NCI-H774 (cell line): ENCODE data around the gene TMA7B.
A peak's percentile ranks its signal among the peaks of the same experiment; 100 is the strongest.
"Not testable (repeated sequence)": the region's sequence is repeated elsewhere in the genome, so short reads cannot be mapped to it uniquely, and the experiment has no call there.

ENCODE experiments used
- DNase-seq: peaks from one replicate; lab custom pipeline; 2025; lab: John Stamatoyannopoulos, UW

TMA7B gene

GRCh38 chr22:39983346-39983745, 23.1 kb downstream of the TMA7B start:
- DNase-seq, result no peak

GRCh38 chr22:39984006-39984405, 23.8 kb downstream of the TMA7B start:
- no peak for DNase-seq

DNA sequence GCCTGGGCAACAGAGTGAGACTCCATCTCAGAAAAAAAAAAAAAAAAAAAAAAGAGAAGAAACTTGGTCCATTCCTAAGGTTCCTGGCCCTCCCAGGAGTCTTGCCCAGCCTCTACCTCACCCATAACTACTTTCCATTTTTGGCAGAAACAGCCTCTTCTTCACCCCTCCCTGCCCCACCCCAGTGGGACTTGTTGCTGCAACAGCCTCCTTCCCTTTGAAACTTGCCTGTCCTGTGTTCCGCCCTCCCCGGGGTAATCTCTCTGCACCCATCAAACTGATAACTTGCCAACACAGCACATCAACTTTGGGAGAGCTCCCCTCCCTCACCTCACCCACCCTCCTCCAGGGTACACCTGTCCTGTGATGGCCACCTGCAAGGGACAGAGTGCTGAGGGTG, 24.5 kb downstream of the TMA7B start:
- DNase-seq, result no peak

- no peak for DNase-seq
Measured at GRCh38 chr22:39985383-39986035, 25.3 kb downstream of the TMA7B start.

GRCh38 chr22:39988386-39989114, 28.4 kb downstream of the TMA7B start:
- no peak for DNase-seq

- DNase-seq, result no peak
Measured at GRCh38 chr22:39989633-39990032, 29.4 kb downstream of the TMA7B start.

DNA sequence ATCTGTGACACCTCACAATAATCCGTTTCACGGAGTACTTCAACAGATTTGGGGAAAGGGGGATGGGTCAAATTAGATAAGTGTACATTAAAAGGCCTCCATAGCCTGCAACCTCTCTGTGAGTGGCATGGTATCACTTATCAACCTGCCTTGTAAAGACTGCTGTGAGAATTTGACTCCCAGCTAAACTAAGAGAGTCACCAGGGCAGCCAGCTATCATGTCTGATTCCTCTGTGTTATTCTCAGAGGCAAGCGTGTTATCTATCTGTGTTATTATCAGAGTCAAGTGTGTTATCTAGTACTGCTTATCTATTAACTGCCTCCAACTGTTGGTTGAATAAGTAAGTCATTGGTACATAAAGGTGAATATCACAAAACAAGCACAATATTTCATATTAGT, 30.5 kb downstream of the TMA7B start:
- DNase-seq, result no peak

- DNase-seq, result no peak
Measured at GRCh38 chr22:39991159-39991860, 31.1 kb downstream of the TMA7B start.

- DNase-seq, result no peak
Measured at GRCh38 chr22:39992088-39992826, 32.1 kb downstream of the TMA7B start.

GRCh38 chr22:39992894-39993293, 32.7 kb downstream of the TMA7B start:
- DNase-seq, result not testable (repeated sequence)

DNA sequence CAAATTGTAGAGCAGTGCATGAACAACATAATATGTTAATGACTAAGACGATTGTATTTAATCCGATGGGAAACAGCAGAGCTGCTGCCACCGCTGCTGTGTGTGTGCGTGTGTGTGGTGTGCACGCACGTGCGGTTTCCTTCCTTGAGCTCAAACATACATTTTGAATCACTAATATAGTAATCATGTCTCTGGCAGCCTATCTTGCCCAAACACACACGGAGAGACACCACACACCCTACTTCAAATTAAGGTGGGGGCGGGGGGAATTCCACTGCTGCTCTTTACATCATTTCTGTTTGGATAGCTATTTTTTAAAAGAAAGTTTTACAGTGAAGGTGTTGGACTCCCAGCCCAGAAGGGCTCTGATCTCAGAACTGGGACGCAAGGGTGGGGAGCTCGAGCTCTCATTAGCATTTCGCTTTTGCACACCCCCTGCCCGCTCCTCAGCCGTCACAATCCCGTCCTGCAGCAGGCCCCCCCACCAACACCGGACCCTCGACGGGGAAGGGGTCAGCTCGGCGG, 33.9 kb downstream of the TMA7B start:
- DNase-seq, result no peak

DNA sequence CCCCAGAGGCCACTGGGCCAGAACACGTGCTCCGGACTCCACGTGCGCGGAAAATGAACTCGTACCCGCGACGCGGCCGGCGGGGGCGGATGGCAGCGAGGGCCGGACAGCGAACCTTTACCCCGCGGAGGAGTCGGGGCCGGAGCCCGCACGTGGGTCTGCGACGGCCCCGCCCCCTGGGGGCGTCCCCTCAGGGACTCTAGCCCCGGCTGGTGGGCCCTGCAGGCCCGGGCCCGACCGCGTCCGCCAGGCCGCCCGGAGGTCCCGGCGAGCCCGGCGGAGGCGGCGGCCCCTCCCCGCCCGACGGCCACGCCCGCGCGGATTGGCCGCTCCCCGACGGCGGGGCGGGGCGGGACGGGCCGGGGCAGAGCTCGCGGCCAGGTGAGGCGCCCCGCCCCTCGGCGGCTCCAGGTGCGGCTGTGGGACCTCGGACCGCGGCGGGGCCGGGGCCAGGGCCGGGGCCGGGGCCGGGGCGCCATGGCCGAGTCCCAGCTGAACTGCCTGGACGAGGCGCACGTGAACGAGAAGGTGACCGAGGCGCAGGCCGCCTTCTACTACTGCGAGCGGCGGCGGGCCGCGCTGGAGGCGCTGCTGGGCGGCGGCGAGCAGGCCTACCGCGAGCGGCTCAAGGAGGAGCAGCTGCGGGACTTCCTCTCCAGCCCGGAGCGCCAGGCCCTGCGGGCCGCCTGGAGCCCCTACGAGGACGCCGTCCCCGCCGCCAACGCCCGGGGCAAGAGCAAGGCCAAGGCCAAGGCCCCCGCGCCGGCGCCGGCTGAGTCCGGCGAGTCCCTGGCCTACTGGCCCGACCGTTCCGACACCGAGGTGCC, 34.6 kb downstream of the TMA7B start, which contains the start of gene FAM83F:
Gene FAM83F, plus strand, starts transcription at position 389 of the 827 bp plus-strand sequence. Its CDS starts 89 bp downstream, at position 478.
- DNase-seq, result peak; percentile 37

DNA sequence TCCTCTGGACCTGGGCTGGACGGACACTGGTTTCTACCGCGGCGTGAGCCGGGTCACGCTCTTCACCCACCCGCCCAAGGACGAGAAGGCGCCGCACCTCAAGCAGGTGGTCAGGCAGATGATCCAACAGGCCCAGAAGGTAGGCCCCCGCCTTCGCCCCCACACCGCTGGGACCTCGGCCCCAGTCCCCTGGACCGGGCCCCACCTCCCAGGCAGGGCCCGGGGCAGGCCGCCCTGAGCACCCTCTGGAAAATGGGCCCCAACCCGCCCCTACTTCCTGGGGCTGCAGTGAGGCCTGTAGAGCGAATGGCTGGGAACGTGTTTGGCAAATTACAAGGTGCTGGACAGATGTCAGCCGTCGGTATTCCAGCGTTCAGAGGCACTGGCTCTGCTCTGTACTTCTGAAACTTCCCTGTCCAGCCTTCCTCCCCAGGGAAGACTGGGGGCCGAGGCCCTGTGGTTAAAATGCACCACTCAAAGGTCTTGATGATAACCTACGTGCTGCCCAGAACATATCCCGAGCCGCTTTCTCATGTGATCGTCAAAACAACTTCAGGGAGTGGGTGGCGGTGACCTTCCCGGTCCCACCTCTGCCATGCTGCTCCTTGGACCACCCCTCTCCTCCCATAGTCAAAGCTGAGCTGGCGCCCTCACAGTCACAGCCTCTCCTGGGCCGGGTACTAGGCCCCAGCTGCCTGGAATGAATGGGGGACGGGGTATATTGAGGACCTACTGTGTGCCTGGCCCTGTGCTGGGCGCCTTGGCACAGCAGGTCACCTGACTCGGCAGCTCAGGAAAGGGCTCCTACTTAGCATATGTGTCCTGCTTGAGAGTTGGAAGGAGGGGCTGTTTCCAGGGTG, 35.4 kb downstream of the TMA7B start:
- no peak for DNase-seq

GRCh38 chr22:39996732-39997131, 36.5 kb downstream of the TMA7B start:
- no peak for DNase-seq

DNA sequence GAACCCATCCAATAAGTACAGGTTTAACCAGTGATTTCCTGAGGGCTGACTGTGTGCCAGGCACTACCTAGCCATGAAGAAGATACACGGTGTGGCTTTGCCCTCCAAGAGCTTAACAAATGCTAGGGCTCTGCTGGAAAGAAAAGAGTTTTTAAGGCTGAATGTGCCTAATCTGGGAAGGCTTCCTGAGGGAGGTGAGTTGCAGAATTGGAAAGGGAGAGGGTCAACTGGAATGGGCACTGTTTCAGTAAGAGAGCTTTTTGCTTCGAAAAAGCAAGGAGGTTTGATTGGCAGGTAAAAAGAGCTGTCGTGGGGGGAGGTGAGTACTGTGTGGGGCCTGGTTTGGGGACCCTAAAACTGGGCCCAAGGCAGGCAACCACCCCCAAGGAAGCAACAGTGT, 37.2 kb downstream of the TMA7B start:
- no peak for DNase-seq

DNA sequence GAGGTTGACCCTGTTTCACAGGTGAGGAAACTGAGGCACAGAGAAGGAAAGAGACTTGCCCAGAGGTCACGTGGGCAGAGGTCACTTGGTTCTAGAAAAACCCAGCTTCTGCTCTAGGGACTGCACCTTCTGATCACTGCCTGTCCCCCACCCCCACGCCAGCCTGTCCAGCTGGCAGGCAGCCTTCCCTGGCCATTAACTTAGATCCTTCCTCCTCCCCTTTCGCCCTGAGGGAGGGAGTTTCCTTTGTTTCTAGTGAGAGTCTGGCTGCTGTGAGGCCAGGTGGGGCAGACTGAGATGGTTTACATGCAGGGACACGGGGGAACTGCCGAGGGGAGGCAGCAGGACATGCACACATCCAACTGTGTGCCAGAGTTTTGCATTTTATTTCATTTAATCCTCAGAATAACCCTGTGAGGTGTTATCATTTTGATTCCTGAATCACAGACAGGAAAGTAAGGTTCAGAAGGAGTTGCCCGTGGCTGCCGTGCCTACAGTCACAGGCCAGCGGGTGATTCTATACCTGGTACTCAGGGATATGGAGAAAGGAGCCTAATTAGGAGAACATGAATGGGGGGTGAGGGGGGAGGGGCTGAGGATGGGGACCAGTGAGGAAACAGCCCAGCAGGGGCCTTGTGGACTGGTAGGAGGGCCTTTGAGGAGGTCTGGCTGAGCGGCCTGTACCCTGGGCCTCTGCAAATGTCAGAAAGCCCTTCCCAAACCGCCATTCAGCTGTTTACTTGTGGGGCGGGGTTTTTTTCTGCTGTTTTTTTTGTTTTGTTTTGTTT, 37.9 kb downstream of the TMA7B start:
- DNase-seq, result peak; percentile 16

DNA sequence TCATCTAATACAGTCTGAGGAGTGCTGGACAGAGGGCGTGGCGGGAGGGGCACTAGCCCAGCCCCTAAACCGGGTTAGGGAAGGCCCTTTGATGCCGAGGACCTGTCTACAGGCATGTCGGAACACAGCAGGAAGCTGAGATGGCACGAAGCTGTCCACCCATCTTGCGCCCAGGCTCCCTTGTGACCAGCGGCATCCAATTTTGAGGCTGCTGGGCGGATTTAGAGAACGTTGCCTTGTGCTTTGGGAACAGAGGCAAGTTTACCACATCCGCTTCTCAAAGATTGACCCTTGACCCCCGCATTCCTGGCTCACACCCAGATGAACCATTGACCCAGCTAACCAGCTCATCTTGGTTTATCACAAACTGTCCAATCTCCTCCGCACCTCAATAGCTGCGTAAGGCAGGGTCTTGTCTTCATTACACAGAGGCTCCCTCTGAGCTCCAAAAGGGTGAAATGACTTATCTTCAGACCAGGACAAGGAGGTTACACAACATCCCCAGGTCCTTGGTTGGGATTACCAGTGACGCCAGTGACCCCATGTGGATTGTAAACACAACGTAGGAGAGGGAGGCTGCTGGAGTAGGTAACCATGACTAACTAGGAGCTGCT, 39.1 kb downstream of the TMA7B start:
- no peak for DNase-seq

GRCh38 chr22:40000171-40000570, 40.0 kb downstream of the TMA7B start:
- DNase-seq, result no peak

GRCh38 chr22:40001106-40001505, 40.9 kb downstream of the TMA7B start:
- no peak for DNase-seq
